Vagina (tissue), 2 donors: ENCODE results near the gene TBXAS1. TPM values are rescaled to one million over a fixed set of nuclear protein-coding genes. Genes with fewer than 3 reads are reported as not detected.

Experiments
- DNase-seq, 2 donors: peaks; one replicate each; pipeline ENCODE4 v3.0.0-alpha.2; 2017; ENCODE audit errors: extremely low spot score in 2 of 2
- H3K27ac ChIP-seq: fragments of 200-600 bp; sonication (generic); one replicate; pipeline ENCODE4 v1.5.1; 2019
- H3K27me3 ChIP-seq: fragments of 200-600 bp; sonication (generic); one replicate; pipeline ENCODE4 v1.5.1; 2019
- H3K36me3 ChIP-seq, 2 donors: fragments of 200-600 bp; sonication (generic); one replicate each; pipeline ENCODE4 v1.5.1; 2017 to 2019
- H3K4me1 ChIP-seq: fragments of 200-600 bp; sonication (generic); one replicate; pipeline ENCODE4 v1.5.1; 2019
- H3K4me3 ChIP-seq, 2 donors: fragments of 200-600 bp; sonication (generic); 1 replicate in 1 of 2; 2 replicates in 1 of 2; pipeline ENCODE4 v1.5.1; 2016 to 2019
- H3K9me3 ChIP-seq: fragments of 200-600 bp; sonication (generic); one replicate; pipeline ENCODE4 v1.5.1; 2019
- CTCF ChIP-seq, 3 experiments: fragments of 450-650 bp in 2 of 3; fragments of 200-600 bp in 1 of 3; sonication (generic) in 1 of 3; IDR thresholded peaks; one replicate each; pipeline ENCODE4 v1.5.1; 2017 to 2019; ENCODE audit warnings: antibody characterized with exemption in 3 of 3, mild to moderate bottlenecking in 2 of 3, moderate library complexity in 2 of 3
- POLR2A ChIP-seq, 2 donors: fragments of 450-650 bp; IDR thresholded peaks; one replicate each; pipeline ENCODE4 v1.6.1; 2017; ENCODE audit warnings: antibody characterized with exemption in 2 of 2, mild to moderate bottlenecking in 2 of 2, moderate library complexity in 2 of 2
- POLR2AphosphoS5 ChIP-seq, 2 donors: sonication (generic); formaldehyde crosslinking; IDR thresholded peaks; one replicate each; pipeline ENCODE4 v1.9.0; 2017; ENCODE audit warnings: antibody characterized with exemption in 2 of 2, mild to moderate bottlenecking in 2 of 2, low read depth in 1 of 2; ENCODE audit not compliant: insufficient read depth in 1 of 2
- intact Hi-C: fragments of 100-400 bp; cut with DNase I; formaldehyde crosslinking; loops from one replicate; pipeline ENCODE4 v1.15.1; 2023
- total RNA-seq: library from RNA; depleted of rRNA; stranded (reverse); fragments of >200 nt; gene quantifications from one replicate; pipeline ENCODE4 v1.2.3, GENCODE V29; 2016

Gene TBXAS1
- total RNA-seq, 1 donor from 2014 or later, result 18.4 TPM

- no peak overlapping the region for H3K27ac ChIP-seq
- no peak overlapping the region for H3K4me3 ChIP-seq
- H3K4me1 ChIP-seq, result no peaks in the 10 kb centered on the region
- DNase-seq, result no peak
- intact Hi-C loops, result no loop called here
- no peaks in the 10 kb centered on the region for H3K27me3 ChIP-seq
- TF ChIP-seq POLR2AphosphoS5 (IDR thresholded peaks at IDR 0.05; ENCODE audit: insufficient read depth in 1 of 2, low read depth in 1 of 2), result no peak
- no peak for TF ChIP-seq POLR2A (IDR thresholded peaks at IDR 0.05)
- no peak for TF ChIP-seq CTCF (IDR thresholded peaks at IDR 0.05)
- H3K9me3 ChIP-seq, result no peaks in the 10 kb centered on the region
- no peaks in the 10 kb centered on the region for H3K36me3 ChIP-seq
Measured at GRCh38 chr7:139813689-139814088, 15.4 kb upstream of the TBXAS1 start.

- H3K4me3 ChIP-seq, result no peak overlapping the region
- peak in 1 of 2 donors; percentile 78 for DNase-seq
- intact Hi-C loops, result no loop called here
- H3K9me3 ChIP-seq, result no peaks in the 10 kb centered on the region
- no peaks in the 10 kb centered on the region for H3K4me1 ChIP-seq
- H3K27ac ChIP-seq, result no peak overlapping the region
- no peaks in the 10 kb centered on the region for H3K27me3 ChIP-seq
- TF ChIP-seq POLR2AphosphoS5 (IDR thresholded peaks at IDR 0.05; ENCODE audit: insufficient read depth in 1 of 2, low read depth in 1 of 2) (no peak), CTCF (IDR thresholded peaks at IDR 0.05) (no peak), POLR2A (IDR thresholded peaks at IDR 0.05) (no peak)
- H3K36me3 ChIP-seq, result no peaks in the 10 kb centered on the region
Measured at GRCh38 chr7:139817249-139817648, 11.8 kb upstream of the TBXAS1 start.

- H3K36me3 ChIP-seq, result no peaks in the 10 kb centered on the region
- intact Hi-C loops, result no loop called here
- H3K4me3 ChIP-seq, result no peak overlapping the region
- H3K27me3 ChIP-seq, result no peaks in the 10 kb centered on the region
- H3K27ac ChIP-seq, result no peak overlapping the region
- DNase-seq, result peak in 1 of 2 donors; percentile 62
- H3K9me3 ChIP-seq, result no peaks in the 10 kb centered on the region
- TF ChIP-seq POLR2A (IDR thresholded peaks at IDR 0.05), result no peak
- TF ChIP-seq POLR2AphosphoS5 (IDR thresholded peaks at IDR 0.05; ENCODE audit: insufficient read depth in 1 of 2, low read depth in 1 of 2), result no peak
- no peak for TF ChIP-seq CTCF (IDR thresholded peaks at IDR 0.05)
- H3K4me1 ChIP-seq, result no peaks in the 10 kb centered on the region
Measured at GRCh38 chr7:139820089-139820488, 9.0 kb upstream of the TBXAS1 start.

- no peaks in the 10 kb centered on the region for H3K9me3 ChIP-seq
- intact Hi-C loops, result no loop called here
Measured at GRCh38 chr7:139821349-139822105, 7.5 kb upstream of the TBXAS1 start.

More at GRCh38 chr7:139821349-139822105, 7.5 kb upstream of the TBXAS1 start:
- DNase-seq, result peak; percentile 34 to 49
- Histone ChIP-seq H3K27ac (no peak overlapping the region), H3K4me3 (no peak overlapping the region), H3K36me3 (no peaks in the 10 kb centered on the region), H3K27me3 (no peaks in the 10 kb centered on the region), H3K4me1 (no peaks in the 10 kb centered on the region)
- TF ChIP-seq CTCF (IDR thresholded peaks at IDR 0.05), result no peak
- TF ChIP-seq POLR2A (IDR thresholded peaks at IDR 0.05), result no peak
- no peak for TF ChIP-seq POLR2AphosphoS5 (IDR thresholded peaks at IDR 0.05; ENCODE audit: insufficient read depth in 1 of 2, low read depth in 1 of 2)
